HepG2 (cell line): ENCODE data around the gene CFAP73. TPM values are rescaled to one million over a fixed set of nuclear protein-coding genes. Genes with fewer than 3 reads are reported as not detected.

Experiments used
- AKNA ChIP-seq: sonication (generic); formaldehyde crosslinking; IDR thresholded peaks from 2 replicates; pipeline ENCODE4 v1.4.0; 2020; ENCODE audit warnings: missing genetic modification reagents, borderline replicate concordance
- ARID3A ChIP-seq: IDR thresholded peaks from 2 replicates; pipeline ENCODE4 v1.6.1; 2012; ENCODE audit warnings: low read depth, low read length, improper control_type of control experiment
- MAF1 ChIP-seq: sonication (generic); formaldehyde crosslinking; IDR thresholded peaks from 2 replicates; pipeline ENCODE4 v1.5.0; 2020; ENCODE audit warnings: missing genetic modification reagents, borderline replicate concordance
- MTERF4 ChIP-seq: sonication (generic); formaldehyde crosslinking; IDR thresholded peaks from 2 replicates; pipeline ENCODE4 v1.8.0; 2023; ENCODE audit warnings: mild to moderate bottlenecking, missing genetic modification reagents
- TRAFD1 ChIP-seq: sonication (generic); formaldehyde crosslinking; IDR thresholded peaks from 2 replicates; pipeline ENCODE4 v1.5.1; 2020; ENCODE audit warnings: missing genetic modification reagents, mild to moderate bottlenecking, borderline replicate concordance
- ZNF44 ChIP-seq: sonication (generic); formaldehyde crosslinking; IDR thresholded peaks from 2 replicates; pipeline ENCODE4 v1.5.1; 2020; ENCODE audit warnings: mild to moderate bottlenecking, missing genetic modification reagents
- ZNF543 ChIP-seq: sonication (generic); formaldehyde crosslinking; IDR thresholded peaks from 2 replicates; pipeline ENCODE4 v1.4.0; 2020; ENCODE audit warnings: mild to moderate bottlenecking, missing genetic modification reagents
- ZNF572 ChIP-seq: sonication (generic); formaldehyde crosslinking; IDR thresholded peaks from 2 replicates; pipeline ENCODE4 v1.5.1; 2020; ENCODE audit warnings: mild to moderate bottlenecking, missing genetic modification reagents
- ZNF616 ChIP-seq: sonication (generic); formaldehyde crosslinking; IDR thresholded peaks from 2 replicates; pipeline ENCODE4 v1.5.0; 2020; ENCODE audit warnings: low read depth, mild to moderate bottlenecking, missing genetic modification reagents
- ZNF670 ChIP-seq: sonication (generic); formaldehyde crosslinking; IDR thresholded peaks from 2 replicates; pipeline ENCODE4 v1.8.0; 2022; ENCODE audit warnings: mild to moderate bottlenecking, missing genetic modification reagents, borderline replicate concordance
- polyA plus RNA-seq, 8 experiments: library from polyadenylated mRNA; depleted of rRNA in 3 of 8; stranded (reverse) in 7 of 8; unstranded in 1 of 8; fragments of >200 nt; fragmentation: Illumina TruSeq in 4 of 8; extraction: Trizol in 4 of 8; gene quantifications; 2 replicates each; pipeline versions ENCODE4 v1.2.1 to v1.2.3, GENCODE V29; 2011 to 2016; ENCODE audit warnings: low read depth in 4 of 8, missing spikeins in 1 of 8, mixed read lengths in 1 of 8; ENCODE audit not compliant: insufficient read depth in 1 of 8
- total RNA-seq, 5 experiments: library from RNA; depleted of rRNA; stranded (reverse); fragments of >200 nt; fragmentation: Illumina TruSeq; extraction: Trizol; gene quantifications; 2 replicates each; pipeline ENCODE4 v1.2.3, GENCODE V29; 2016; ENCODE audit warnings: low read depth in 1 of 5
- TF ChIP-seq, protein P1 (sequence below): sonication (generic); formaldehyde crosslinking; IDR thresholded peaks from 2 replicates; pipeline ENCODE4 v1.4.0; 2020; ENCODE audit warnings: missing genetic modification reagents

CFAP73 gene
- total and polyA plus RNA-seq, 2 of the 13 experiments (the other 11 are each of a cell fraction or from before 2014, with no cell fraction given) = not detected

GRCh38 chr12:113185180-113186032 is 35.9 kb downstream of the CFAP73 start, which contains the start of the genes DDX54 and RITA1 (continued):
- TF ChIP-seq AKNA (CRISPR knock-in tag) (0 out of 2 replicates have a peak, but pooled peaks have one; percentile 41), MTERF4 (CRISPR knock-in tag) (peak; percentile 21; the same call in 1 of the 2 replicates), ZNF616 (peak; percentile 87; the same call in 1 of the 2 replicates), ZNF572 (CRISPR knock-in tag) (no peak), ZNF44 (CRISPR knock-in tag) (peak; percentile 44; the same call in 1 of the 2 replicates), ARID3A (no peak), MAF1 (CRISPR knock-in tag) (no peak), ZNF543 (peak; percentile 75; the same call in 1 of the 2 replicates), TRAFD1 (CRISPR knock-in tag) (no peak), ZNF670 (CRISPR knock-in tag) (no peak)
- TF ChIP-seq, protein P1, sequence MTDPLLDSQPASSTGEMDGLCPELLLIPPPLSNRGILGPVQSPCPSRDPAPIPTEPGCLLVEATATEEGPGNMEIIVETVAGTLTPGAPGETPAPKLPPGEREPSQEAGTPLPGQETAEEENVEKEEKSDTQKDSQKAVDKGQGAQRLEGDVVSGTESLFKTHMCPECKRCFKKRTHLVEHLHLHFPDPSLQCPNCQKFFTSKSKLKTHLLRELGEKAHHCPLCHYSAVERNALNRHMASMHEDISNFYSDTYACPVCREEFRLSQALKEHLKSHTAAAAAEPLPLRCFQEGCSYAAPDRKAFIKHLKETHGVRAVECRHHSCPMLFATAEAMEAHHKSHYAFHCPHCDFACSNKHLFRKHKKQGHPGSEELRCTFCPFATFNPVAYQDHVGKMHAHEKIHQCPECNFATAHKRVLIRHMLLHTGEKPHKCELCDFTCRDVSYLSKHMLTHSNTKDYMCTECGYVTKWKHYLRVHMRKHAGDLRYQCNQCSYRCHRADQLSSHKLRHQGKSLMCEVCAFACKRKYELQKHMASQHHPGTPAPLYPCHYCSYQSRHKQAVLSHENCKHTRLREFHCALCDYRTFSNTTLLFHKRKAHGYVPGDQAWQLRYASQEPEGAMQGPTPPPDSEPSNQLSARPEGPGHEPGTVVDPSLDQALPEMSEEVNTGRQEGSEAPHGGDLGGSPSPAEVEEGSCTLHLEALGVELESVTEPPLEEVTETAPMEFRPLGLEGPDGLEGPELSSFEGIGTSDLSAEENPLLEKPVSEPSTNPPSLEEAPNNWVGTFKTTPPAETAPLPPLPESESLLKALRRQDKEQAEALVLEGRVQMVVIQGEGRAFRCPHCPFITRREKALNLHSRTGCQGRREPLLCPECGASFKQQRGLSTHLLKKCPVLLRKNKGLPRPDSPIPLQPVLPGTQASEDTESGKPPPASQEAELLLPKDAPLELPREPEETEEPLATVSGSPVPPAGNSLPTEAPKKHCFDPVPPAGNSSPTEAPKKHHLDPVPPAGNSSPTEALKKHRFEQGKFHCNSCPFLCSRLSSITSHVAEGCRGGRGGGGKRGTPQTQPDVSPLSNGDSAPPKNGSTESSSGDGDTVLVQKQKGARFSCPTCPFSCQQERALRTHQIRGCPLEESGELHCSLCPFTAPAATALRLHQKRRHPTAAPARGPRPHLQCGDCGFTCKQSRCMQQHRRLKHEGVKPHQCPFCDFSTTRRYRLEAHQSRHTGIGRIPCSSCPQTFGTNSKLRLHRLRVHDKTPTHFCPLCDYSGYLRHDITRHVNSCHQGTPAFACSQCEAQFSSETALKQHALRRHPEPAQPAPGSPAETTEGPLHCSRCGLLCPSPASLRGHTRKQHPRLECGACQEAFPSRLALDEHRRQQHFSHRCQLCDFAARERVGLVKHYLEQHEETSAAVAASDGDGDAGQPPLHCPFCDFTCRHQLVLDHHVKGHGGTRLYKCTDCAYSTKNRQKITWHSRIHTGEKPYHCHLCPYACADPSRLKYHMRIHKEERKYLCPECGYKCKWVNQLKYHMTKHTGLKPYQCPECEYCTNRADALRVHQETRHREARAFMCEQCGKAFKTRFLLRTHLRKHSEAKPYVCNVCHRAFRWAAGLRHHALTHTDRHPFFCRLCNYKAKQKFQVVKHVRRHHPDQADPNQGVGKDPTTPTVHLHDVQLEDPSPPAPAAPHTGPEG (CRISPR knock-in tag) = peak; percentile 44; the same call in 1 of the 2 replicates
